NCI-H1417 treated with DMSO at 0.1 percent for 48 hours (cell line): ENCODE measurements around the gene RTP3.
"Not testable (repeated sequence)": the region's sequence is repeated elsewhere in the genome, so short reads cannot be mapped to it uniquely, and the experiment has no call there.

Source experiments
- DNase-seq: peaks from one replicate; lab custom pipeline; 2025; lab: John Stamatoyannopoulos, UW

The RTP3 gene

GRCh38 chr3:46519952-46520351, 22.2 kb downstream of the RTP3 start:
- DNase-seq = no peak

GRCh38 chr3:46520531-46520930, 22.8 kb downstream of the RTP3 start:
- no peak for DNase-seq

DNA sequence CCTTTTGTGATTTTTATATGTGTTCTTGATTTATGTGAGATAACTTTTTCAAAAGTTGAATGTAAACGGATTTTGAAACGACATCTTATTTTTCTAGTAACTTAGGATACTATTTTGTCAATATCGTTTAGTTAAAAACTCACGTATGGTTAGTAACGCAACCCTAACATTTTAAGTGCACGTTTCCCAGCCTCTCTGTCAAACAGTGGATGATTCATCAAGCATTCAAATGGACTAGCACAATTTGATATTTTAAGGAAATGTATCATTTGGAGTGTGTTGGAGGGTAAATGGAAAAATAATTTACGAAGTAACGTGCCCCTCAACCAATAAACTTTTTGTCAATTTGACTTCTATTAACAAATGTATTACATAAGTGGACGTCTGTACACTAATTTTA, 23.3 kb downstream of the RTP3 start:
- no peak for DNase-seq

DNA sequence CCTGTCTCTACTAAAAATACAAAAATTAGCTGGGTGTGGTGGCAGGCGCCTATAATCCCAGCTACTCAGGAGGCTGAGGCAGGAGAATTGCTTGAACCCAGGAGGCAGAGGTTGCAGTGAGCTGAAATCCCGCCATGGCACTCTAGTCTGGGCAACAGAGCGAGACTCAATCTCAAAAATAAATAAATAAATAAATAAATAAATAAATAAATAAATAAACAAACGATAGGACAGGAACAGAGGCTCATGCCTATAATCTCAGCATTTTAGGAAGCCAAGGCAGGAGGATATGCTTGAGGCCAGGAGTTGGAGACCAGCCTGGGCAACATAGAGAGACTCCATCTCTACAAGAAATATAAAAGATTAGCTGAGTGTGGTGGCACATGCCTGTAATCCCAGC, 24.4 kb downstream of the RTP3 start:
- not testable (repeated sequence) for DNase-seq

DNA sequence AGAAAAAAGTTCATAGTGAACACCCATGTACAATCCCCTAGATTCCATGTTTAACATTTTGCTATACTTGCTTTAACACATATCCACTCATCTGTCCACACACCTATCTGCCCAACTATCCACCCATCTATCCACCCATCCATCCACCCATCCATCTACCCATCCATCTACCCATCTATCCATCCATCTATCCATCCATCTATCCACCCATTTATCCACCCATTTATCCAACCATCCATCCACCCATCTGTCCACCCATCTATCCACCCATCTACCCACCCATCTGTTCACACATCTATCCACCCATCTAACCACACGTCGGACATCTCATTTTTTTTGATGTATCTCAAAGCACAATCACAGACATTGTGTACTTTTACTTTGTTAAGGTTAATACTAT, 25.8 kb downstream of the RTP3 start:
- DNase-seq = no peak

DNA sequence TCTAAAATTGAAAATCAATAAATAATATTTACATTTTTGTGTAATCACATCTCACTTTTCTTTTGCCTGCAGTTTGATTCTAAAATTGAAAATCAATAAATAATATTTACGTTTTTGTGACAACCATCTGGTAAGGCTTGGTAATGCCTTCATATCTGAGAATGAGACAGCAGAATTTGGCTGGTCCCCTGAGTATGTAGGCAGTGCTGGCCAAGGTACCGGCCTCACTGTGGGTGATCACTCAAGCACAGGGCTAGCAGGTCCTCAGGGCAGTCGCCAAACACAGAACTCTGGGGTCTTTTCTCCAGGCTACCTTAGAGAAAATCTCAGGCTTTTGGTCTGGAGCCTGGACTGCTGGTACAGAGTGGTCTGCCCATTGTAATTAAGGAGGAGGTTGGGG, 26.2 kb downstream of the RTP3 start:
- no peak for DNase-seq

- DNase-seq = no peak
Observed at GRCh38 chr3:46524832-46525231, 27.1 kb downstream of the RTP3 start.

- no peak for DNase-seq
Observed at GRCh38 chr3:46527239-46527638, 29.5 kb downstream of the RTP3 start.

DNA sequence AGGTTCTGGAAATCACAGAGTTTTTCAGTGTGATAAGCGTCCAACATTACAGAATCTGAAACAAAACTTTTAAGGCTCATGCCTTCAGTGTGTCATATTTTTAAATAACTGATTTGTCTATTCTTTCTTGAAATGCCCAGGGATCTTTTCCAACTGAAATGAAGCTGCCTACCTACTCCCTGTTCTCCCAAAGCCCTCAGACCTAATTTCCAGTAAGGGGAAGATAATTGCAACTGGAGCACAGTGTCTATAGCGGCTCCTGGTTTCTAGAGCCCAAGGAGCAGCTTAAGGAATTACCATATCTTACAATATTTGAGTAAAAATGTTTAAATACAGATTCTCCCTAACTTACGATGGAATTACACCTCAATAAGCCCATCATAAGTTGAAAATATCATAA, 35.3 kb downstream of the RTP3 start:
- no peak for DNase-seq

- no peak for DNase-seq
Observed at GRCh38 chr3:46535746-46536145, 38.0 kb downstream of the RTP3 start.

DNA sequence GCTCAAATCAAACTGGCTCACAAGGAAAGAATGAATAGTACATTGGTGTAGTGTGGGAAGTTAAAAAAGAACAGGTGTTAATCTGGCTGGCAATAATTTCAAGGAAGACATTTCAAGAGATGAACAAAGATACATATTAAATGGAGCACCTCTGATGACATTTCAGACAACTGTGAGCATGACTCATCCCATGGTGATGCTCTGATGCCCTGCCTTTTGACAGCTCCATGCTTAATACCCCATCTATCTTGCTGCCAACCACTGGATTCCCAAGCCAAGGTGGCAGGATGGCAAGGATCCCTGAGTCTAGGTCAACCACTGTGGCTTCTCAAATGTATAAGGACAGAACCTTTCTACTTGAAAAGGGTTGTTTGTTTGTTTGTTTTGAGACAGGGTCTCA, 39.0 kb downstream of the RTP3 start:
- no peak for DNase-seq

GRCh38 chr3:46537316-46537715, 39.5 kb downstream of the RTP3 start:
- no peak for DNase-seq

GRCh38 chr3:46537779-46538178, 40.0 kb downstream of the RTP3 start:
- DNase-seq = no peak

- DNase-seq = not testable (repeated sequence)
Observed at GRCh38 chr3:46538425-46538802, 40.6 kb downstream of the RTP3 start.

DNA sequence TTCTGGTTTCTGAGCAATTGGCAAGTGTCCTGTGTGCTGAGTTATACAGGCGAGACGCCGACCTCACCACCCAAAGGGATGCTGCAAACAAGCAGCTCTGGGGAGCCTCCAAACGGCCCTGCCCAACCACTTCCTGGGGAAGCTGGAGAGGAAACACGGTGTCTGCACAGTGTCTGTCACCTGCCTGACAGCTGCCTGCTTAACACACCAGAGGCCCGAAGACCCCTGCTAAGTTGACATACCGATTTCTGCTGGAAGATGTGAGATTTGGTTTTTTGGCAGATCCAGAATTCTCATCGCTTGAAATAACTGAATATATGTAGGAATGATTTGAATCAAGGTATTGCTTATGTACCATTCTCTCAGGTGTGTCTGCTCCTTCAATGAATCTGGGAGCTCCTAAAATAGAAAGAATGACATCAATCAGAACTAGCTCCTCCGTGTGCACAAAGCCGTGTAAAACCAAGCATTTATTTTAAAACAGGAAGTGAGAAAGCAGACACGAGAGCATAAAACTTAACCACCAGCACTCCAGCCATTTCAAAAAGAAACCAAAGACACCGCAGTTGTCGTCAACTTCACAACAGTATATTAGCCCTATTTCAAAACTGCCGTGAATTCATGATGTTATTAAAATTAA, 41.1 kb downstream of the RTP3 start:
- no peak for DNase-seq

- DNase-seq = no peak
Observed at GRCh38 chr3:46539443-46540005, 41.7 kb downstream of the RTP3 start.

DNA sequence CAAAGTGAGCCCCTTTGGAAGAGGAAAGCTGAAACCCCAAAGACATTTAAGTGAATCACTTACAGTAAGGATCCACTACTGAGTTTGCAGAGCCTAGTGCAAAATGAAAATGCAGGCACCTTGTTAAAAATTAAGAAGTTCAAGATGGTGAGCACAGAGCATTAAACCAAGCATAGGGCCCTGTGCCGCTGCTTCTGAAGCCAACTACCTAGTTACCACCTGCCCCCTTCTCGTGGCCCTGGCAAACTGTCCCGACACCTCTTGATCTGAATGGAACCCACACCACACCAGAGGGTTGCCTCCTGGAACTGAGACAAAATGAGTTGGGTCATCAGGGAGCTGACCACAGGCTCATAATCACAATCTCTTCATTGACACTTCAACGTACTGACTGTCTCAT, 42.8 kb downstream of the RTP3 start:
- no peak for DNase-seq

- no peak for DNase-seq
Observed at GRCh38 chr3:46541835-46542234, 44.1 kb downstream of the RTP3 start.

DNA sequence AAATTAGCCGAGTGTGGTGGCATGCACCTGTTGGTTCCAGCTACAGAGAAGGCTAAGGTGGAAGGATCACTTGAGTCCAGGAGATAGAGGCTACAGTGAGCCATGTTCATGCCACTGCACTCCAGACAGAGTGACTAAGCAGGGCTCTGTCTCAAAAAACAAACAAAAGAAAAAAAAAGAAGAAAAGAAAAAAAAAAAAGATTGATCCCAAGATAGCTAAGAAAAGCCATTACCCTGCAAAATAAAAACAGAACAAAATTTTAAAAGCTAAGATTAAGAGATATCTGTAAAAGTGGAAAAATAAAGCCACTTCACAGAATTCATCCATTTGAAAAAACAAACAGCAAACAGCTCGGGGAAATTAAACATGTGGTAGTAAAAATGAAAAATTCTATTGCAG, 44.6 kb downstream of the RTP3 start:
- DNase-seq = no peak

DNA sequence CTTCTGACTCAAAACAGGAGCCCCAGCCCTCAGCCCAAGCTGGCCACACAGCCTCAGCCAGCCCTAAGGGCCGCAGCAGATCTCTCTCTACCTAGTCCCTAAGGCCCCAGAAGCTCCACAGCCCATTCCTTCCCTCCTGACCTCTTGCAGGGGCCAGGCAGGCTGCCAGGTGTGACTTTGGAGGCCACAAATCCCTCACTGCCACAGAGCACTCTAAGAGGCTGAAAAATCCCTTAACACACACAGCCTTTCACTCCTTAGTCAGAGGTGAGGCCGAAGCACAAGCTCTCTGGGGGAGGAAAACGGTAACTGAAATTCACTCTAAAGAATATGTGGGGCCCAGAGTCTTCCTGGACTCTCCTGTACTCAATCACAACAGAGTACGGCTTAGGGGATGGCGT, 45.0 kb downstream of the RTP3 start:
- no peak for DNase-seq

DNA sequence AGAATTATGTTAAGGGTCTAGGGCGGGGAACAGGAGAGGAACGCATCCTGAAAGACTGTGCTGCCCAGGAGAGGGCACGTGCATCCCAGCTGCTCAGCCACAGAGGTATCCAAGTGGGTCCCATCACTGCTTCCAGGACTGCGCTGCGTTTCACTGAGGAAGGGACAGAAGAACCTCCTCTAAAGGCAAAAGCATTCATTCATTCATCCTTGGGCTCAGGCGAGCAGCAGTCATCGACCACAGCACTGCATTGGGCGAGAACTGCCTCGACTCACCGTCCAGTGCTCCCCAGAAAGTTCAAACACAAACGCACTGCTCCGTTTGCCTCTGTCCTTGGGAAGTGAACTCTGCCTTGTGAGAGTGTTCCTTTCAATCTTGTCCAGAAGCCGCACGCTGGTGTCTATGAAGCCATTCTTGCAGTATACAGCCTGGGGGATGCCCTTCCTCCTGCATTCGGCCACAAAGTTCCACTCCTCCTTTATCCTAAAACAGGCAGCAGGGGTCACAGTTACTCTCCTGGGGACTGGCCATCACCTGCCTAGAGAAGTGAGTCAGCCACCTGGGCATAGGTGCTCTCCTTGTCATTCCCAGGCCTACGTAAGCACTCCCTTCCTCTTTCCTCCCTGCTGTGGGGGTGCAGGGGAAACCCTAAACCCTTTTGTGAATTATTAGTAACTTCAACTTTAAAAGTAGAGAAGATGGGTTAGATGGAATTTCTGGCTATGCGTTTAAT, 47.2 kb downstream of the RTP3 start:
- no peak for DNase-seq

DNA sequence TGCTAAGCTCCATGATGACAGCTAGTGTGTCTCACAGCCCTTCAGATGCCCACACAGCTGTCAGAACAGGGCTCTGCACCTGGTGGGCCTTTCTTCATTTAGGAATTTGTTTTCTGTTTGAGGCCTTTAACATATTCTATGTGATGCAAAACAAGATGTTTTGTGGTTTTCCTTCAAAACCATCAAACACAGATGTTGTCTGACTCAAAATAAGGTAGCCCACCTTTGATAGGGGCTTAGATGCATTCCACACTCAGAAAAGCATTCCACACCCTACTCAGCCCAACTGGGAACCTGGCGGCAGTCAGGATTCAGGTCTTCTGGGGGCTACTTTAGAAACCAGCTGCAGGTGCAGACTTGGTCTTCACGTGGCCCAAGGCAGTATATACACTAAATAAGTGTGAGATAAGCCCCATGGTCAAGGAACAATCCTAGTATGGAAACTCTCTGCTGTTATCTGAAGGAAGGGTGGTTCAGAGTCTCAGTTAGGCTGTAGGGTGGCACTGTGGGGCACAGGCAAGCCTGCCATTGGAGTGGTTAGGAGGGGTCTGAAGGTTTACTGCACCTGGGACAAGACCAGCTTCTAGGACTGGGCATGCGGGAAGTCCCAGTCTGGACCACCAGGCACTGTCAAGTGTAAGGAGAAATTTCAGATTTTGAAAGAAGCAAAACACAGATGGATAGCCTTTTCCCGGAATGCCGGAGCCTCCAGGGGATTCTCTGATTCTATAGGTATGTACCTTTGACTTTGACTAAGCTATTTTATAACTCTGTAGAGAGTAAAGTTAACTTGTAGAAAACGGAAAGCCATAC, 48.2 kb downstream of the RTP3 start:
- no peak for DNase-seq

DNA sequence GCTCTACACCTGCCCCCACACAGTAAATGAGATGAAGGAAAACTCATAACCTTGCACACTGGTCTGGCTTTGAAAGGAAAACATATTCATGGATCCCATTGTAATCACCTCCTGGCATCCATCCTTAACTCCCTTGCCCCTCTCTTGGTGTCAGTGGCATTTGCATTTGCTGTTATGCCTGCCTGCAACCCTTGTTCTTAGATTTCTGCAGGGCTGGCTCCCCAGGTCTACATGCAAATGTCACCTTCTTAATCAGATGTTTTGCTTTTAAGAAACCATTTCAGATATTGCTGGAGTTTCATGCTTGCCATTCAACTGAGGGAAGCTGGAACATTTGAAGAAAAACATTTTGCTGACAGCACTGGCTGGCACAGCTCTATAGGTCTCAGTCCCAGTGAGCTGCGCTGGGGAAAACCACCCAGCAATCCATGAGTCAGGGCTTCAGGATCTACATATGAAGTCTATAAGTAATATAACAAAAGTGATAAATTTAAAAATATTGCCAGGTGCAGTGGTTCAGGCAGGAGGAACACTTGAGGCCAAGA, 49.2 kb downstream of the RTP3 start:
- DNase-seq = no peak
